SK-N-SH treated with all-trans-retinoic acid at 6 μM for 48 hours (cell line): ENCODE measurements around the gene OR2S2.

Experiments
- ATAC-seq: fragments of 200-7000 bp; cut with Tn5 transposase; 3 replicates; pipeline ENCODE4 v1.9.1; 2020; ENCODE audit warnings: mild to moderate bottlenecking, moderate library complexity
- ARNTL ChIP-seq: fragments of 450-650 bp; formaldehyde crosslinking; IDR thresholded peaks from 2 replicates; pipeline ENCODE4 v1.5.0; 2020; ENCODE audit warnings: low read depth, mild to moderate bottlenecking, moderate library complexity, borderline replicate concordance
- BACH2 ChIP-seq: fragments of 250-450 bp; sonication (Bioruptor Pico); IDR thresholded peaks from 2 replicates; pipeline ENCODE4 v1.9.0; 2021; ENCODE audit warnings: mild to moderate bottlenecking, borderline replicate concordance
- CSDC2 ChIP-seq: fragments of 250-450 bp; sonication (Bioruptor Pico); IDR thresholded peaks from 2 replicates; pipeline ENCODE4 v1.5.0; 2020; ENCODE audit warnings: mild to moderate bottlenecking, moderate library complexity
- ESRRG ChIP-seq: fragments of 250-450 bp; sonication (Bioruptor Pico); IDR thresholded peaks from 2 replicates; pipeline ENCODE4 v1.6.1; 2021; ENCODE audit warnings: mild to moderate bottlenecking
- GLIS3 ChIP-seq: fragments of 250-450 bp; sonication (Bioruptor Pico); IDR thresholded peaks from 2 replicates; pipeline ENCODE4 v1.5.0; 2020; ENCODE audit warnings: mild to moderate bottlenecking, moderate library complexity
- ISL1 ChIP-seq: fragments of 250-450 bp; sonication (Bioruptor Pico); IDR thresholded peaks from 2 replicates; pipeline ENCODE4 v2.1.2; 2022; ENCODE audit warnings: mild to moderate bottlenecking, moderate library complexity
- OSR1 ChIP-seq: fragments of 250-450 bp; sonication (Bioruptor Pico); IDR thresholded peaks from 2 replicates; pipeline ENCODE4 v1.8.0; 2022; ENCODE audit warnings: moderate library complexity, mild to moderate bottlenecking, inconsistent platforms
- PPARA ChIP-seq: fragments of 250-450 bp; sonication (Bioruptor Pico); IDR thresholded peaks from 2 replicates; pipeline ENCODE4 v1.5.0; 2020; ENCODE audit warnings: mild to moderate bottlenecking, borderline replicate concordance
- RARB ChIP-seq: fragments of 250-450 bp; sonication (Bioruptor Pico); IDR thresholded peaks from 2 replicates; pipeline ENCODE4 v1.8.0; 2021; ENCODE audit warnings: mild to moderate bottlenecking, moderate library complexity
- SNAI2 ChIP-seq: fragments of 250-450 bp; sonication (Bioruptor Pico); IDR thresholded peaks from 2 replicates; pipeline ENCODE4 v1.5.0; 2020; ENCODE audit warnings: mild to moderate bottlenecking, moderate library complexity
- TCF4 ChIP-seq: fragments of 250-450 bp; sonication (Bioruptor Pico); IDR thresholded peaks from 2 replicates; pipeline ENCODE4 v1.8.0; 2021; ENCODE audit warnings: mild to moderate bottlenecking, moderate library complexity, borderline replicate concordance
- TOX ChIP-seq: fragments of 250-450 bp; sonication (Bioruptor Pico); IDR thresholded peaks from 2 replicates; pipeline ENCODE4 v1.8.0; 2021; ENCODE audit warnings: mild to moderate bottlenecking, moderate library complexity, borderline replicate concordance
- ZC3H10 ChIP-seq: fragments of 250-450 bp; sonication (Bioruptor Pico); IDR thresholded peaks from 2 replicates; pipeline ENCODE4 v1.5.1; 2021; ENCODE audit warnings: mild to moderate bottlenecking, moderate library complexity
- ZFP3 ChIP-seq: fragments of 250-450 bp; sonication (Bioruptor Pico); IDR thresholded peaks from 2 replicates; pipeline ENCODE4 v1.5.0; 2020; ENCODE audit warnings: mild to moderate bottlenecking, moderate library complexity
- ZNF565 ChIP-seq: fragments of 450-650 bp; formaldehyde crosslinking; conservative IDR thresholded peaks from 2 replicates; pipeline ENCODE4 v1.5.0; 2020; ENCODE audit warnings: low read depth, mild to moderate bottlenecking, moderate library complexity
- ZNF70 ChIP-seq: fragments of 450-650 bp; formaldehyde crosslinking; IDR thresholded peaks from 2 replicates; pipeline ENCODE4 v1.5.0; 2020; ENCODE audit warnings: mild to moderate bottlenecking, moderate library complexity
- ZNF8 ChIP-seq: fragments of 450-650 bp; formaldehyde crosslinking; IDR thresholded peaks from 2 replicates; pipeline ENCODE4 v1.5.0; 2020; ENCODE audit warnings: mild to moderate bottlenecking, moderate library complexity
- TF ChIP-seq, protein P1 (sequence below): fragments of 250-450 bp; sonication (Bioruptor Pico); IDR thresholded peaks from 2 replicates; pipeline ENCODE4 v1.8.0; 2021; ENCODE audit warnings: low read depth, mild to moderate bottlenecking, moderate library complexity, borderline replicate concordance
- TF ChIP-seq, protein P2 (sequence below): fragments of 250-450 bp; sonication (Bioruptor Pico); IDR thresholded peaks from 2 replicates; pipeline ENCODE4 v1.5.1; 2021; ENCODE audit warnings: mild to moderate bottlenecking, moderate library complexity
- TF ChIP-seq, protein P3 (sequence below): fragments of 250-450 bp; sonication (Bioruptor Pico); IDR thresholded peaks from 2 replicates; pipeline ENCODE4 v1.8.0; 2020; ENCODE audit warnings: mild to moderate bottlenecking, moderate library complexity, borderline replicate concordance
- TF ChIP-seq, protein P4 (sequence below): fragments of 250-450 bp; sonication (Bioruptor Pico); IDR thresholded peaks from 2 replicates; pipeline ENCODE4 v1.5.0; 2020; ENCODE audit warnings: mild to moderate bottlenecking, moderate library complexity
- TF ChIP-seq, protein P5 (sequence below): fragments of 250-450 bp; sonication (Bioruptor Pico); IDR thresholded peaks from 2 replicates; pipeline ENCODE4 v1.5.1; 2020; ENCODE audit warnings: low read depth, mild to moderate bottlenecking, moderate library complexity

Gene OR2S2

DNA sequence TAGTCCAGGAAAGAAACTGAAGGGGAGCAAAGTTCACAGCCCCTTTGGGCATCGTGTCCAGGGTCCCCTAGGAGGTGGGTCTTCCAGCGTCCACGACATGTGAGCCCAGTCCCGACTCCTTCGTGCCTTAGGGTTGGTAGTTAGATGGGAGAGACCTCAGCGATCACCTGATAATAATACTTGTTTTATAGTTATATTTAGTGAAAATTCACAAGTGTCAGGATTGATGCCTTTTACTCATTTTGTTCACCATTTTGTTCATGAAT is 28.6 kb downstream of the OR2S2 start:
- no peak for ATAC-seq
- TF ChIP-seq RARB (CRISPR knock-in tag), result no peak
- TF ChIP-seq, protein P1, sequence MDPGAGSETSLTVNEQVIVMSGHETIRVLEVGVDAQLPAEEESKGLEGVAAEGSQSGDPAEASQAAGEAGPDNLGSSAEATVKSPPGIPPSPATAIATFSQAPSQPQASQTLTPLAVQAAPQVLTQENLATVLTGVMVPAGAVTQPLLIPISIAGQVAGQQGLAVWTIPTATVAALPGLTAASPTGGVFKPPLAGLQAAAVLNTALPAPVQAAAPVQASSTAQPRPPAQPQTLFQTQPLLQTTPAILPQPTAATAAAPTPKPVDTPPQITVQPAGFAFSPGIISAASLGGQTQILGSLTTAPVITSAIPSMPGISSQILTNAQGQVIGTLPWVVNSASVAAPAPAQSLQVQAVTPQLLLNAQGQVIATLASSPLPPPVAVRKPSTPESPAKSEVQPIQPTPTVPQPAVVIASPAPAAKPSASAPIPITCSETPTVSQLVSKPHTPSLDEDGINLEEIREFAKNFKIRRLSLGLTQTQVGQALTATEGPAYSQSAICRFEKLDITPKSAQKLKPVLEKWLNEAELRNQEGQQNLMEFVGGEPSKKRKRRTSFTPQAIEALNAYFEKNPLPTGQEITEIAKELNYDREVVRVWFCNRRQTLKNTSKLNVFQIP (CRISPR knock-in tag), result no peak
- TF ChIP-seq PPARA (CRISPR knock-in tag), result no peak
- TF ChIP-seq OSR1 (CRISPR knock-in tag), result no peak
- no peak for TF ChIP-seq TOX (CRISPR knock-in tag)
- no peak for TF ChIP-seq ZNF8
- TF ChIP-seq, protein P2, sequence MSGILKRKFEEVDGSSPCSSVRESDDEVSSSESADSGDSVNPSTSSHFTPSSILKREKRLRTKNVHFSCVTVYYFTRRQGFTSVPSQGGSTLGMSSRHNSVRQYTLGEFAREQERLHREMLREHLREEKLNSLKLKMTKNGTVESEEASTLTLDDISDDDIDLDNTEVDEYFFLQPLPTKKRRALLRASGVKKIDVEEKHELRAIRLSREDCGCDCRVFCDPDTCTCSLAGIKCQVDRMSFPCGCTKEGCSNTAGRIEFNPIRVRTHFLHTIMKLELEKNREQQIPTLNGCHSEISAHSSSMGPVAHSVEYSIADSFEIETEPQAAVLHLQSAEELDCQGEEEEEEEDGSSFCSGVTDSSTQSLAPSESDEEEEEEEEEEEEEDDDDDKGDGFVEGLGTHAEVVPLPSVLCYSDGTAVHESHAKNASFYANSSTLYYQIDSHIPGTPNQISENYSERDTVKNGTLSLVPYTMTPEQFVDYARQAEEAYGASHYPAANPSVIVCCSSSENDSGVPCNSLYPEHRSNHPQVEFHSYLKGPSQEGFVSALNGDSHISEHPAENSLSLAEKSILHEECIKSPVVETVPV, result no peak
- TF ChIP-seq ESRRG, result no peak
- TF ChIP-seq ZNF565 (CRISPR knock-in tag), result no peak
- no peak for TF ChIP-seq TCF4 (CRISPR knock-in tag)
- TF ChIP-seq ISL1 (CRISPR knock-in tag), result no peak
- no peak for TF ChIP-seq ARNTL (CRISPR knock-in tag)
- TF ChIP-seq ZNF70 (CRISPR knock-in tag), result no peak
- no peak for TF ChIP-seq BACH2 (CRISPR knock-in tag)
- no peak for TF ChIP-seq GLIS3 (CRISPR knock-in tag)
- TF ChIP-seq, protein P3, sequence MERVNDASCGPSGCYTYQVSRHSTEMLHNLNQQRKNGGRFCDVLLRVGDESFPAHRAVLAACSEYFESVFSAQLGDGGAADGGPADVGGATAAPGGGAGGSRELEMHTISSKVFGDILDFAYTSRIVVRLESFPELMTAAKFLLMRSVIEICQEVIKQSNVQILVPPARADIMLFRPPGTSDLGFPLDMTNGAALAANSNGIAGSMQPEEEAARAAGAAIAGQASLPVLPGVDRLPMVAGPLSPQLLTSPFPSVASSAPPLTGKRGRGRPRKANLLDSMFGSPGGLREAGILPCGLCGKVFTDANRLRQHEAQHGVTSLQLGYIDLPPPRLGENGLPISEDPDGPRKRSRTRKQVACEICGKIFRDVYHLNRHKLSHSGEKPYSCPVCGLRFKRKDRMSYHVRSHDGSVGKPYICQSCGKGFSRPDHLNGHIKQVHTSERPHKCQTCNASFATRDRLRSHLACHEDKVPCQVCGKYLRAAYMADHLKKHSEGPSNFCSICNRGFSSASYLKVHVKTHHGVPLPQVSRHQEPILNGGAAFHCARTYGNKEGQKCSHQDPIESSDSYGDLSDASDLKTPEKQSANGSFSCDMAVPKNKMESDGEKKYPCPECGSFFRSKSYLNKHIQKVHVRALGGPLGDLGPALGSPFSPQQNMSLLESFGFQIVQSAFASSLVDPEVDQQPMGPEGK (CRISPR knock-in tag), result no peak
- TF ChIP-seq, protein P4, sequence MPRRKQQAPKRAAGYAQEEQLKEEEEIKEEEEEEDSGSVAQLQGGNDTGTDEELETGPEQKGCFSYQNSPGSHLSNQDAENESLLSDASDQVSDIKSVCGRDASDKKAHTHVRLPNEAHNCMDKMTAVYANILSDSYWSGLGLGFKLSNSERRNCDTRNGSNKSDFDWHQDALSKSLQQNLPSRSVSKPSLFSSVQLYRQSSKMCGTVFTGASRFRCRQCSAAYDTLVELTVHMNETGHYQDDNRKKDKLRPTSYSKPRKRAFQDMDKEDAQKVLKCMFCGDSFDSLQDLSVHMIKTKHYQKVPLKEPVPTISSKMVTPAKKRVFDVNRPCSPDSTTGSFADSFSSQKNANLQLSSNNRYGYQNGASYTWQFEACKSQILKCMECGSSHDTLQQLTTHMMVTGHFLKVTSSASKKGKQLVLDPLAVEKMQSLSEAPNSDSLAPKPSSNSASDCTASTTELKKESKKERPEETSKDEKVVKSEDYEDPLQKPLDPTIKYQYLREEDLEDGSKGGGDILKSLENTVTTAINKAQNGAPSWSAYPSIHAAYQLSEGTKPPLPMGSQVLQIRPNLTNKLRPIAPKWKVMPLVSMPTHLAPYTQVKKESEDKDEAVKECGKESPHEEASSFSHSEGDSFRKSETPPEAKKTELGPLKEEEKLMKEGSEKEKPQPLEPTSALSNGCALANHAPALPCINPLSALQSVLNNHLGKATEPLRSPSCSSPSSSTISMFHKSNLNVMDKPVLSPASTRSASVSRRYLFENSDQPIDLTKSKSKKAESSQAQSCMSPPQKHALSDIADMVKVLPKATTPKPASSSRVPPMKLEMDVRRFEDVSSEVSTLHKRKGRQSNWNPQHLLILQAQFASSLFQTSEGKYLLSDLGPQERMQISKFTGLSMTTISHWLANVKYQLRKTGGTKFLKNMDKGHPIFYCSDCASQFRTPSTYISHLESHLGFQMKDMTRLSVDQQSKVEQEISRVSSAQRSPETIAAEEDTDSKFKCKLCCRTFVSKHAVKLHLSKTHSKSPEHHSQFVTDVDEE (CRISPR knock-in tag), result no peak

DNA sequence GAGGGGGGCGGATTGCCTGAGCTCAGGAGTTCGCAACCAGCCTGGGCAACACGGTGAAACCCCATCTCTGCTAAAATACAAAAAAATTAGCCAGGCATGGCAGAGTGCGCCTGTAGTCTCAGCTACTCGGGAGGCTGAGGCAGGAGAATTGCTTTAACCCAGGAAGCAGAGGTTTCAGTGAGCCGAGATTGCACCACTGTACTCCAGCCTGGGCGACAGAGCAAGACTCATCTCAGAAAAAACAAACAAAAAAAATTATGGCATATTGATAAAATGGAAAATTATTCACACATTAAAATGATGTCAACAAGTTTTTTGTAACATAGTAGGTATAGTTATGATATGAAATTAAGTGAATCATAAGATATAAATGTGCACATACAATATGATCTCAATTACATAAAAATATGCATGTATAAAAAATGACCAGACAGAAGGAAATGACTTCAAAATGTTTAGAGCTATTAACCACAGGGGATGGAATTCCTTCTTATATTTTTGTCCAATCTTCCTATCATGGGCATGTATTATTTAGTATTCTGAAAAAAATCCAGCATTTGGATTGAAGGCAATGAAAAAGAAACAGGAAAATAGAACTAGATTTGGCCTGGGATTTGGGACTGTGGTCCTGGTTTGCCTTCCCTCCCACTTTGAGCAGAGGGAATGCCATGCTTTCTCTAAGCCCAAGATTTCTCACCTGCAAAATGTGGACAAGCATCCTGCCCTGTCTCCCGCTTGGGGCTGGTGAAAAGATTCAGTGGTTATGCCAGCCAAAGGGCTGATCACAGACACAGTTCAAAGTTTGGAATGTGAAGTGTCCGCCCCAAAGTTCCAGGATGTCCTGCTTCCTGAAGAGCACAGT is 29.1 kb downstream of the OR2S2 start:
- TF ChIP-seq, protein P4 (CRISPR knock-in tag), result no peak
- TF ChIP-seq ISL1 (CRISPR knock-in tag) (no peak), CSDC2 (CRISPR knock-in tag) (no peak), GLIS3 (CRISPR knock-in tag) (no peak), PPARA (CRISPR knock-in tag) (no peak), ZNF70 (CRISPR knock-in tag) (no peak), ESRRG (no peak), ZC3H10 (CRISPR knock-in tag) (no peak), ZNF8 (no peak), RARB (CRISPR knock-in tag) (no peak), ZNF565 (CRISPR knock-in tag) (no peak), ZFP3 (CRISPR knock-in tag) (no peak), SNAI2 (CRISPR knock-in tag) (no peak), TOX (CRISPR knock-in tag) (no peak), ARNTL (CRISPR knock-in tag) (no peak)
- TF ChIP-seq, protein P2, result no peak
- TF ChIP-seq, protein P5, sequence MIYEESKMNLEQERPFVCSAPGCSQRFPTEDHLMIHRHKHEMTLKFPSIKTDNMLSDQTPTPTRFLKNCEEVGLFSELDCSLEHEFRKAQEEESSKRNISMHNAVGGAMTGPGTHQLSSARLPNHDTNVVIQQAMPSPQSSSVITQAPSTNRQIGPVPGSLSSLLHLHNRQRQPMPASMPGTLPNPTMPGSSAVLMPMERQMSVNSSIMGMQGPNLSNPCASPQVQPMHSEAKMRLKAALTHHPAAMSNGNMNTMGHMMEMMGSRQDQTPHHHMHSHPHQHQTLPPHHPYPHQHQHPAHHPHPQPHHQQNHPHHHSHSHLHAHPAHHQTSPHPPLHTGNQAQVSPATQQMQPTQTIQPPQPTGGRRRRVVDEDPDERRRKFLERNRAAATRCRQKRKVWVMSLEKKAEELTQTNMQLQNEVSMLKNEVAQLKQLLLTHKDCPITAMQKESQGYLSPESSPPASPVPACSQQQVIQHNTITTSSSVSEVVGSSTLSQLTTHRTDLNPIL, result no peak
- TF ChIP-seq, protein P1 (CRISPR knock-in tag), result no peak
- peak; percentile 34 for ATAC-seq
